ENCODE measurements around the gene APBB1. TPM values are rescaled to one million over a fixed set of nuclear protein-coding genes. Genes with fewer than 3 reads are reported as not detected.

The APBB1 gene
- total RNA-seq, 1 donor from 2014 or later: 29.2 TPM

- no peak for DNase-seq (ENCODE audit: low read depth in 2 of 2)
Measured at GRCh38 chr11:6351782-6352382, 67.0 kb downstream of the APBB1 start.

GRCh38 chr11:6350486-6350885, 68.4 kb downstream of the APBB1 start:
- no peak for DNase-seq (ENCODE audit: low read depth in 2 of 2)

GRCh38 chr11:6350043-6350442, 68.9 kb downstream of the APBB1 start:
- DNase-seq (ENCODE audit: low read depth in 2 of 2): no peak

GRCh38 chr11:6345366-6345765, 73.5 kb downstream of the APBB1 start:
- no peak for DNase-seq (ENCODE audit: low read depth in 2 of 2)

Other genes with a start within 250 kb of the APBB1 start
- gene OR52B2, start 248.8 kb downstream of the APBB1 start, total RNA-seq: not detected in 2 replicates
- gene OR52W1, start 219.9 kb downstream of the APBB1 start, total RNA-seq: not detected in 2 replicates
- gene C11orf42, start 213.5 kb downstream of the APBB1 start, total RNA-seq: not detected in 2 replicates
- 5.4 and 10.7 TPM in 2 replicates for gene FHIP1B, start 184.5 kb downstream of the APBB1 start, total RNA-seq
- gene CNGA4, start 180.0 kb downstream of the APBB1 start, total RNA-seq: not detected in 2 replicates
- gene CCKBR, start 159.3 kb downstream of the APBB1 start, total RNA-seq: not detected in 2 replicates
- gene CAVIN3, start 98.6 kb downstream of the APBB1 start, total RNA-seq: 43.1 and 201 TPM in 2 replicates
- gene SMPD1, start 28.6 kb downstream of the APBB1 start, total RNA-seq: 14.6 and 20.0 TPM in 2 replicates
- gene HPX, start 21.9 kb upstream of the APBB1 start, total RNA-seq: 0.22 TPM in 1 of 2 replicates, not detected in the other
- gene TRIM3, start 54.8 kb upstream of the APBB1 start, total RNA-seq: 15.3 and 21.6 TPM in 2 replicates
- gene ARFIP2, start 62.2 kb upstream of the APBB1 start, total RNA-seq: 27.6 and 27.7 TPM in 2 replicates
- 16.3 and 28.6 TPM in 2 replicates for gene TIMM10B, start 62.4 kb upstream of the APBB1 start, total RNA-seq
- gene DNHD1, start 78.2 kb upstream of the APBB1 start, total RNA-seq: 0.65 and 1.6 TPM in 2 replicates
- gene RRP8, start 184.5 kb upstream of the APBB1 start, total RNA-seq: 6.1 and 10.3 TPM in 2 replicates
- 95.9 and 109 TPM in 2 replicates for gene ILK, start 184.7 kb upstream of the APBB1 start, total RNA-seq
- 27.7 and 34.1 TPM in 2 replicates for gene TAF10, start 193.1 kb upstream of the APBB1 start, total RNA-seq
- 61.2 and 69.2 TPM in 2 replicates for gene TPP1, start 200.3 kb upstream of the APBB1 start, total RNA-seq
- 28.3 and 46.2 TPM in 2 replicates for gene DCHS1, start 236.7 kb upstream of the APBB1 start, total RNA-seq